ENCODE results near the gene PSMD11.

Gene PSMD11

GRCh38 chr17:32470405-32471167 is 26.3 kb downstream of the PSMD11 start:
- no peak for DNase-seq

DNA sequence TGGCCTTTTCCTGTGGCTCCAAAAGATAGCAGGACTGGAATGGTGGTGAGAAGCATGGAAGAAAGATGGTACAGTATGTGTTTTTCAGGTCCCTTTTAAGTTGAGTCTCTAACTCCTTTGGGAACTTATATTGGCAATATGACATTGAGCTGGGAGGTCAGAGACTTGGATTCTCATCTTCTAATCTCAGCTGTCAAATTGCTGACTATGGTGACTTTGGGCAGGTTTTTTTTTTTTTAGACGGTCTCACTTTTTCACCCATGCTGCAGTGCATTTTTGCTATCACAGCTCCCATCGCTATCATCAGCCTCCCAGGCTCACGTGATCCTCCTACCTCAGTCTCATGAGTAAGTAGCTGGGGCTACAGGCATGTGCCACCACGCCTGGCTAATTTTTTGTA is 27.3 kb downstream of the PSMD11 start:
- DNase-seq: no peak

GRCh38 chr17:32475258-32475657 is 30.9 kb downstream of the PSMD11 start:
- DNase-seq: no peak

- no peak for DNase-seq
Observed at GRCh38 chr17:32477220-32477619, 32.9 kb downstream of the PSMD11 start.

GRCh38 chr17:32479074-32479617 is 34.8 kb downstream of the PSMD11 start:
- DNase-seq: no peak

GRCh38 chr17:32481193-32481592 is 36.9 kb downstream of the PSMD11 start:
- no peak for DNase-seq

GRCh38 chr17:32482568-32483320 is 38.4 kb downstream of the PSMD11 start:
- no peak for DNase-seq

GRCh38 chr17:32483451-32484019 is 39.2 kb downstream of the PSMD11 start:
- DNase-seq: peak; percentile 74

GRCh38 chr17:32484041-32484461 is 39.7 kb downstream of the PSMD11 start:
- DNase-seq: no peak

GRCh38 chr17:32484628-32485027 is 40.3 kb downstream of the PSMD11 start:
- DNase-seq: no peak

GRCh38 chr17:32485261-32486110 is 41.2 kb downstream of the PSMD11 start:
- DNase-seq: no peak

- peak; percentile 89 for DNase-seq
Observed at GRCh38 chr17:32486111-32486700, 41.9 kb downstream of the PSMD11 start.

GRCh38 chr17:32486701-32487472 is 42.6 kb downstream of the PSMD11 start, which contains the start of gene CDK5R1:
CDK5R1 (plus strand) TSS chr17:32486993; CDS start chr17:32487621, 628 bp downstream.
- peak; percentile 60 for DNase-seq

- no peak for DNase-seq
Observed at GRCh38 chr17:32487473-32488176, 43.3 kb downstream of the PSMD11 start.

GRCh38 chr17:32488177-32488542 is 43.9 kb downstream of the PSMD11 start:
- no peak for DNase-seq

DNA sequence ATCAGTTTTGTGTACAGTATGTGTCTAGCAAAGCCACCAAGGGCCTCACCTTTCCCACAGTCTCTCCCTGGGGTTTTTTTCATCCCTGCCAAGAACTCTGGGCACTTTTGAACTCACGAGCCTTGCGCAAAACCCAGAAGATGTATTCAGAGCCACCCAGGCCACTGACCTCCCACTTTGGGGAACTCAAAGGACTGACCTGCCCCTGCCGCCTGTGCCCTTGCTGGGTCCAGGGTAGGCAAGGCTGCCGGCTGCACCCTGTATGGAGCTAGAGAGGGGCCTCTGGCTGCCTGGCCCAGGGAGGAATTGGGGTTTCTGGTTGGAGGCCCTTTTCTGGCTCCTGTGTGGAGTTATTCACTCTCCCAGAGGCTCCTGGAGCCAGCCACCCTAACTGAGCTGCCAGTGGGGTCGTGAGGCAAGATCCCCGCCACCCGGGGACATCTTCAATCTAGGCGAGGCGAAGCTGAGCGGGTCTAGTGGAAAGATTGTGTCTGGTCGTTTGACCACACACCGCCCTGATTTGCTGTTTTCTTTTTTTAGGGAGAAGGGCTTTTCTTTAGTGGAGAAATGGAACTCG is 44.4 kb downstream of the PSMD11 start:
- DNase-seq: no peak

GRCh38 chr17:32489320-32490100 is 45.2 kb downstream of the PSMD11 start:
- no peak for DNase-seq

- DNase-seq: peak; percentile 36
Observed at GRCh38 chr17:32490101-32490482, 45.8 kb downstream of the PSMD11 start.

Data from NCI-H1436 (cell line).